ENCODE results near the gene BUB1.

DNA sequence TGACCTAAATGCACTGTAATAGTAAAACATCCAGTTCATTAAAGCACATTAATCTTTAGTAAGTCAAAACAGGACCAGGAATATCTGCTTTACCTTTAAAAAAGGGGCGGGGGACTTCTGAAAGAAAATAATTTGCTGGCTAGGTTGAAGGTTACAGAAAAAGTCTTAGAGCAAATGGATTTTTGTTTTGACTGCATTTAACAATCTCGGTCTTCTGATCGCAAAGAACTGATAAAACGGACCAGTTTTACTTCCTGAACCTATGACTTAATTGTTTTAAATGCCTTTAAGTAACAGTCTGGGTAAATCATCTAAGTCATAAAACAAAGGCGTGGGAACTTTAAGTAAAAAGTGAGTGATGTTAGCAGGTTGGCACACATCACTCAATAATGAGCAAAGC lies 783 bp downstream of the BUB1 start:
- TF ChIP-seq CTCF (conservative IDR thresholded peaks at IDR 0.05 in 1 of 2, IDR thresholded peaks at IDR 0.05 in 1 of 2; ENCODE audit: extremely low read depth in 1 of 2, insufficient read depth in 1 of 2, low read depth in 1 of 2, low read length in 2 of 2) = no peak
- no peak for TF ChIP-seq EZH2 (IDR thresholded peaks at IDR 0.05; ENCODE audit: borderline replicate concordance, low read length)

Measured in mammary epithelial cell (primary cell).